Subcutaneous abdominal adipose tissue (tissue), 5 donors: Measurements from ENCODE around the gene PLXND1.

Source experiments
- H3K27ac ChIP-seq: one replicate; pipeline ENCODE4 v1.7.0; 2013; ENCODE audit warnings: low read depth, mild to moderate bottlenecking, inconsistent platforms, low read length, moderate library complexity
- H3K27me3 ChIP-seq, 5 donors: one replicate each; pipeline ENCODE4 v1.7.0; 2013; ENCODE audit warnings: low read length in 5 of 5, inconsistent platforms in 1 of 5; ENCODE audit not compliant: control insufficient read depth in 5 of 5, insufficient read depth in 4 of 5
- H3K36me3 ChIP-seq, 5 donors: one replicate each; pipeline ENCODE4 v1.7.0; 2013; ENCODE audit warnings: low read length in 5 of 5; ENCODE audit not compliant: control insufficient read depth in 5 of 5, insufficient read depth in 5 of 5
- H3K4me1 ChIP-seq, 5 donors: one replicate each; pipeline ENCODE4 v1.7.0; 2013; ENCODE audit warnings: low read length in 5 of 5, mild to moderate bottlenecking in 3 of 5, moderate library complexity in 1 of 5; ENCODE audit not compliant: control insufficient read depth in 5 of 5, insufficient read depth in 5 of 5
- H3K4me3 ChIP-seq, 5 donors: one replicate each; pipeline ENCODE4 v1.7.0; 2013; ENCODE audit warnings: low read length in 5 of 5, low read depth in 1 of 5
- H3K9ac ChIP-seq, 5 donors: one replicate each; pipeline ENCODE4 v1.7.0; 2013; ENCODE audit warnings: low read length in 5 of 5, mild to moderate bottlenecking in 4 of 5, moderate library complexity in 3 of 5
- H3K9me3 ChIP-seq, 5 donors: one replicate each; pipeline ENCODE4 v1.7.0; 2013; ENCODE audit warnings: low read length in 5 of 5; ENCODE audit not compliant: control insufficient read depth in 5 of 5
- donor health status: healthy.
- donor health status: healthy.
- donor health status: healthy.
- donor health status: healthy.
- donor health status: healthy.

The PLXND1 gene

GRCh38 chr3:129597087-129597999, 9.1 kb downstream of the PLXND1 start:
- H3K4me1 ChIP-seq: peaks cover 56 to 100% (median 99%) of the 10 kb centered on the region in 5 donors
- H3K27me3 ChIP-seq: no peaks in the 10 kb centered on the region
- H3K36me3 ChIP-seq: peaks cover 0 to 12% (median 5%) of the 10 kb centered on the region in 5 donors
- peak overlapping the region; percentile 59 to 95 (median 68) for H3K9ac ChIP-seq
- H3K27ac ChIP-seq: peak overlapping the region; percentile 97
- peak overlapping the region; percentile 12 to 54 (median 45) for H3K4me3 ChIP-seq
- H3K9me3 ChIP-seq: no peaks in the 10 kb centered on the region

GRCh38 chr3:129596194-129597086, 10.0 kb downstream of the PLXND1 start:
- Histone ChIP-seq H3K36me3 (peaks cover 0 to 11% (median 1%) of the 10 kb centered on the region in 5 donors), H3K27ac (peak overlapping the region; percentile 97), H3K4me1 (peaks cover 52 to 100% (median 99%) of the 10 kb centered on the region in 5 donors), H3K9me3 (no peaks in the 10 kb centered on the region), H3K27me3 (no peaks in the 10 kb centered on the region), H3K4me3 (peak overlapping the region; percentile 26 to 54 (median 45)), H3K9ac (peak overlapping the region; percentile 59 to 95 (median 76))

- Histone ChIP-seq H3K4me1 (peaks cover 49 to 100% (median 99%) of the 10 kb centered on the region in 5 donors), H3K9me3 (no peaks in the 10 kb centered on the region), H3K4me3 (peak overlapping the region; percentile 26 to 54 (median 45)), H3K9ac (peak overlapping the region; percentile 5 to 95 (median 76)), H3K27me3 (no peaks in the 10 kb centered on the region), H3K36me3 (peaks cover 0 to 12% (median 7%) of the 10 kb centered on the region in 5 donors), H3K27ac (peak overlapping the region; percentile 97)
These were observed 10.8 kb downstream of the PLXND1 start for GRCh38 chr3:129595544-129596193.

- Histone ChIP-seq H3K4me3 (peak overlapping the region in 2 of 5 donors; percentile 20 to 54), H3K27ac (peak overlapping the region; percentile 97), H3K9me3 (no peaks in the 10 kb centered on the region), H3K36me3 (peaks cover 0 to 10% (median 7%) of the 10 kb centered on the region in 5 donors), H3K4me1 (peaks cover 55 to 100% (median 99%) of the 10 kb centered on the region in 5 donors), H3K9ac (peak overlapping the region in 3 of 5 donors; percentile 38 to 83 (median 76)), H3K27me3 (no peaks in the 10 kb centered on the region)
These were observed 11.5 kb downstream of the PLXND1 start for GRCh38 chr3:129594907-129595390.

DNA sequence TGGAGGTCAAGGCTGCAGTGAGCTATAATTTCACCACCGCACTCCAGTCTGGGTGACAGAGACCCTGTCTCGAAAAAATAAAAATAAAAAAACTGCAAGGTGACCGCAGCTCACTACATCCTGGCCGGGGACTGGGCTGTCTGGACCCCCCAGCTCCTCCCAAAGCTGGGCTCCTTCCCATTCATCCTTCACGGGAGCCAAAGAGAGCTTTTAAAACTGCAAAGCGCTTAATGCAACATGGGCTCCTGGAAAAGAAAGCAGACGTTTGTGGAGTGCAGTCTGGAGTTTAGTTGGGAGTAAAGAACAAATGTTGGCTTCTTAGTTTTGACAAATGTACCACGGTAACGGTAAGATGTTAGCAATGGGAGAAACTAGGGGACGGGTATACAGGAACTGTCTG, 12.1 kb downstream of the PLXND1 start:
- Histone ChIP-seq H3K36me3 (peaks cover 0 to 13% (median 7%) of the 10 kb centered on the region in 5 donors), H3K27ac (peak overlapping the region; percentile 97), H3K4me3 (peak overlapping the region in 3 of 5 donors; percentile 11 to 22 (median 18)), H3K27me3 (no peaks in the 10 kb centered on the region), H3K9ac (peak overlapping the region in 1 of 5 donors; percentile 49), H3K4me1 (peaks cover 55 to 100% (median 99%) of the 10 kb centered on the region in 5 donors), H3K9me3 (no peaks in the 10 kb centered on the region)

DNA sequence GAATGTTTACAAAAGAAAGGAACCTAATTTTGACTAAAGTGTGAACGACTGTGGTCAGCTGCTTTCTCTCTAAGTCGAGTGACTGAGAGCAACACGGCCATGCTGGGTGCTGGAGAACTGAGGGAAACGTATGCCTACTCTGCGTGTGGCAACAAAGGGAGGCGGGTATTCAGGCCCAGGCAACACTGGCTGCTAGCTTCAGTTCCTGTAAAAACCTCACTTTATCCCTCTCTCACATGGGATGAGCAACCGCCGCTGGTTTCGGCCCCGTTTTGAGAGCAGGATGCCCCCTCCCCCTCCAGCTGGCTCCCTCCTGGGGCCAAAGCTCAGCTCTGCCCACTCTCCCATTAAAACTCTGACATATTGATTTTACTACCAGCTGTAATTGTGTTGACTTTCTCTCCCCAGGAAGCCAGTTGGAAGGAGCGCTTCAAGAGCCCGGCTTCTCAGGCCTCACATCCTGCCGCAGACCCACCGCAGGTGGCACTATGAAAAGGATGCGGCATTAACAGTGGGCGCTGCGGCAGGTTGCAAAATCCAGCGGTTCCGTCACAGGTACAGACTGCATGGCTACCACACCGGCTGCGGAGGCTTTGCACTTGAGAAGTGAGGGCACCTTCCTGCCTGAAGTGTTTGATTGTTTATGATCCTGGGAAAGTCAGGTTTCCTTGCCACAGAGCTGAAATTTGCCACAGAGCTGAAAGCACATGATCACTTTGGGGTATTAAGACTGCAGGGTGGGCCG, 12.7 kb downstream of the PLXND1 start:
- Histone ChIP-seq H3K9ac (peak overlapping the region in 3 of 5 donors; percentile 59 to 69 (median 64)), H3K27ac (peak overlapping the region; percentile 97), H3K4me3 (peak overlapping the region; percentile 11 to 52 (median 22)), H3K36me3 (peaks cover 0 to 15% (median 9%) of the 10 kb centered on the region in 5 donors), H3K9me3 (no peaks in the 10 kb centered on the region), H3K4me1 (peaks cover 51 to 99% (median 99%) of the 10 kb centered on the region in 5 donors), H3K27me3 (no peaks in the 10 kb centered on the region)

- Histone ChIP-seq H3K4me1 (peaks cover 50 to 99% (median 99%) of the 10 kb centered on the region in 5 donors), H3K27ac (peak overlapping the region; percentile 97), H3K4me3 (peak overlapping the region in 4 of 5 donors; percentile 9 to 52 (median 24)), H3K9me3 (no peaks in the 10 kb centered on the region), H3K9ac (peak overlapping the region; percentile 40 to 69 (median 59)), H3K27me3 (no peaks in the 10 kb centered on the region), H3K36me3 (peaks cover 0 to 19% (median 15%) of the 10 kb centered on the region in 5 donors)
These were observed 13.3 kb downstream of the PLXND1 start for GRCh38 chr3:129593230-129593594.

DNA sequence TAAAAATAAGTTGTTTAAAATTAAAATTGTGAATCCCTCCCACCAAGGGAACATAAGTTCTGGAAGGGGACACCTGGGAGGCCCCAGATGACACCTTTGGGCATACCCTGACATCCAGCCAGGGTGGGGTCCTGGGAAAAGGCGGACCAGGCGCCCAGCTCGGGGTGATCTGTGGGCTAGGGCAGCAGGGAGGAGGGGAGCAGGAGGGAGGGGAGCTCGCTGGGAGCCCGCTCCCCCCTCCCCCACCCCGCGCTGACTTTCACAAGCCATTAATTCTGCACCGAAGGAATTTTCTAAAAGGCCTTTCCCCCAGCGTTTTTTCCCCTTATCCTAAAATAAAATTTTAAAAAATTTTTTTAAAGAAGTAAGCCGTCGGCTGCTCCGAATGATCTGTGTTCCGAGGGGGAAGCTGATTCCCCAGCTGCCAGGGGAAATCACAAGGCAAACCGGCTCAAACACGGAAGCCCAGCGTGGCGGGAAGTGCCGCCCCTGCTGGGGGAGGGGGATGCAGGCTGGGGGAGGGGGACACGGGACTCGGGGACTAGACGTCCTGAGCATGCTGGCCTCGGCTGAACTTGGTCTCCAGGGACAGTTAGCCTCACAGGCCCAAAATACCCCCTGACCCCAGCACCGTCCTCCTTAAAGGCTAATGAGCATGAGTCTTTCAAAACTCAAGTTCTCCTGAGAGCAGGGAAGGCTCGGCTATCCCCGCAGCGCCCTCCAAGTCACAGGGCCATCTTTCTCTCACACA, 13.9 kb downstream of the PLXND1 start:
- H3K36me3 ChIP-seq: peaks cover 0 to 23% (median 21%) of the 10 kb centered on the region in 5 donors
- peak overlapping the region; percentile 97 for H3K27ac ChIP-seq
- peak overlapping the region; percentile 35 to 69 (median 42) for H3K9ac ChIP-seq
- H3K4me1 ChIP-seq: peaks cover 46 to 99% (median 99%) of the 10 kb centered on the region in 5 donors
- no peaks in the 10 kb centered on the region for H3K9me3 ChIP-seq
- peak overlapping the region in 4 of 5 donors; percentile 17 to 44 (median 39) for H3K4me3 ChIP-seq
- no peaks in the 10 kb centered on the region for H3K27me3 ChIP-seq
